ENCODE results near the gene AP5S1. TPM values are rescaled to one million over a fixed set of nuclear protein-coding genes. Genes with fewer than 3 reads are reported as not detected.
A peak's percentile ranks its signal among the peaks of the same experiment; 100 is the strongest.
"Not testable (repeated sequence)": the region's sequence is repeated elsewhere in the genome, so short reads cannot be mapped to it uniquely, and the experiment has no call there.

AP5S1 gene
- total RNA-seq, 1 donor from 2014 or later = 16.2 TPM

DNA sequence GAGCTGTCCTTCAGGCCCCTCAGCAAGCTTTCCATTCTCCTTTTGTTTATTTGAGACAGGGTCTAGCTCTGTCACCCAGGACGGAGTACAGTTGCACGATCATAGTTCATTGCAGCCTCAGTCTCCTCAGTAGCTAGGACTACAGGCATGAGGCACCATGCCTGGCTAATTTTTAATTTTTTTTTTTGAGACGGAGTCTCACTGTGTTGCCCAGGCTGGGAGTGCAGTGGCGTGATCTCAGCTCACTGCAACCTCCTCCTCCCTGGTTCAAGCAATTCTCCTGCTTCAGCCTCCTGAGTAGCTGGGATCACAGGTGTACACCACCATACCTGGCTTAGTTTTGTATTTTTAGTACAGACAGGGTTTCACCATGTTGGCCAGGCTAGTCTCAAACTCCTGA, 31.1 kb upstream of the AP5S1 start:
- not testable (repeated sequence) for DNase-seq (ENCODE audit: low spot score)

DNA sequence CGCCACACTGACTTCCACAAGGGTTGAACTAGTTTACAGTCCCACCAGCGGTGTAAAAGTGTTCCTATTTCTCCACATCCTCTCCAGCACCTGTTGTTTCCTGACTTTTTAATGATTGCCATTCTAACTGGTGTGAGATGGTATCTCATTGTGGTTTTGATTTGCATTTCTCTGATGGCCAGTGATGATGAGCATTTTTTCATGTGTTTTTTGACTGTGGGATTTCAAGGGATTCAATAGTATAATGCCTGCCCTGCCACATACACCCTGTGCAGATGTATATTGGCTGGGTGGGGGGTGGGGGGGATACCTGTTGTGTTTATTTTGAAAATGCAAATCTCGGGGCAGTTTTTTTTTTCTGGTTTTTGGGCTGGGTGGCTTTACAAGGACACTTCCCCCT, 26.2 kb upstream of the AP5S1 start:
- not testable (repeated sequence) for DNase-seq (ENCODE audit: low spot score)

DNA sequence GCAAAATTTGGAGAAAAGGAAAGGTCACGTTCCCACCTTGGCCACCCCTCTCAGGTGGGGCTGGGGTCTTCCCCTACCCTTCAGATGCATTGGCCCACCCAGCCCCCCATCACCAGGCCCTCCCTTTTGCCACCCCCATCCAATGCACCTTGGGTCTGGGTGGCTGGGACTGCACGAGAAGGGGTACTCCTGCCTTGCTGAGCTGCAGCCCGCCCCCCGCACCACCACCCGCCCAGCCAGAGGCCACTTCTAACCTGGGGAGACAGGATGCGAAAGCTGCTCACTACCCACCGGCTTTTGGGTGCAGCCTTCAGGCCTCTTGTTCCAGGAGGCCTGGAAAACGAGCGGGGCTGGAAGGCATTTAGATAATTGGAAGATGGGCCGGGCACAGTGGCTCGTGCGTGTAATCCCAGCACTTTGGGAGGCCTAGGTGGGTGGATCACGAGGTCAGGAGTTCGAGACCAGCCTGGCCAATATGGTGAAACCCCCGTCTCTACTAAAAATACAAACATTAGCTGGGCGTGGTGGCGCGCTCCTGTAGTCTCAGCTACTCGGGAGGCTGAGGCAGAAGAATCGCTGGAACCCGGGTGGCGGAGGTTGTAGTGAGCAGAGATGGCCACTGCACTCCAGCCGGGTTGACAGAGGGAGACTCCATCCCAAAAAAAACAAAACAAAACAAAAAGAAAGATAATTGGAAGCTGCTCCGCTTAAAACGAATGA, 25.5 kb upstream of the AP5S1 start:
- DNase-seq (ENCODE audit: low spot score) = no peak

DNA sequence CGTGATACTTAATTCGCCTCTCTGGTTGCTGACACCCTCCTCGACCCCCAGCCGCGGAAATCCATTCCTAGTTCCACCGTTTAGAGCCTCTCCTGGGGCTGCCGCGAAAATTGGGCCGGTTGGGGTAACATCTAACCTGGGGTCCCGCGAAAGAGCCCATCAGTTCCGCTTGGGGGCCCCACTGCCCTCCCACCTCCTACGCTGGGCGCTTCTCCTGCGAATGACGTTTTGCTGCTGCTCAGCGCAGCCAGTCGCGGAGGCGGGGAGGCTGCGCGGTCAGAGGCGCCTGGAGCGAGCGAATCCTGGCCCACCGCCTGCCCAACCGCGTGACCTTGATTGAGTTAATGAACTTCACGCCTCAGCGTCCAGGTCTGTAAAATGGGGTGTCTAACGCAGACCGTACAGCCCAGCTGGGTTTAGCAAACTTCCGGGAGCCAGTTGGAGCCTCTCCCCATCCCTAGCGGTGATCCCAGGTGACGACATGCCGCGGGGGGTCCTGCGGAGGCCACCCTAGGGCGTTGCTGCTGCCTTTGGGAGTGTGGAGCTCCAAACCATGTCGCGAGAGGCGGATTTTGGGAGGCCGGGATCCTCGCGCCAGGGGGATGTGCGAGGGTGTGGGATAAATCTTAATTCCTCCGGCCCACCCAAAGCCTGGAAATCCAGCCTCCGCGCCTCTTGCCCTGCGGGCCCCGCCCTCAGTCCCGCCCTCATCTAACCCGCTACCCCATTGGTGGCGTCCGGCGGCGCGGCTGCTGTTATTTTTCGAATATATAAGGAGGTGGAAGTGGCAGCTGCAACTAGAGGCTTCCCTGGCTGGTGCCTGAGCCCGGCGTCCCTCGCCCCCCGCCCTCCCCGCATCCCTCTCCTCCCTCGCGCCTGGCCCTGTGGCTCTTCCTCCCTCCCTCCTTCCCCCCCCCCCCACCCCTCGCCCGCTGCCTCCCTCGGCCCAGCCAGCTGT, 24.6 kb upstream of the AP5S1 start, which contains the start of gene CDC25B:
CDC25B (plus strand) TSS at position 800 of the 958 bp plus-strand sequence. CDS start 222 bp downstream, outside the sequence.
- DNase-seq (ENCODE audit: low spot score) = peak; percentile 94

GRCh38 chr20:3796477-3797225, 23.7 kb upstream of the AP5S1 start:
- no peak for DNase-seq (ENCODE audit: low spot score)

DNA sequence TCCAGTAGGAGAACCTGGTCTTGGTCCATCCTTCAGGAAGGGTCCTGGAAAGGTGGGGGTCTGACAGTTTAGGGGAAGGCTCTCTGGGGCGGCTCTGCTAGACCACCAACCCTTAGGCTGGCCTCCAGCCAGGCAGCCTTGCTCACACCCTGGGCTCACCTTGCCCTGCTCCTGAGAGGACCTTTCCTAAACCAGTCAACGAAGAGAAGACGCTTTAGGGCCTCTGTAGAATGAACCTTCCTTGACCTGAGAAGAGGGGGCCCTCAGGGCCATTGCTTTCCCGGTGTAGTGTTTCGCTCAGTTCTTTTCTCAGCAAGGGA, 23.2 kb upstream of the AP5S1 start:
- no peak for DNase-seq (ENCODE audit: low spot score)

GRCh38 chr20:3797592-3798372, 22.6 kb upstream of the AP5S1 start:
- DNase-seq (ENCODE audit: low spot score) = no peak

- DNase-seq (ENCODE audit: low spot score) = no peak
Observed at GRCh38 chr20:3798373-3798768, 22.0 kb upstream of the AP5S1 start.

DNA sequence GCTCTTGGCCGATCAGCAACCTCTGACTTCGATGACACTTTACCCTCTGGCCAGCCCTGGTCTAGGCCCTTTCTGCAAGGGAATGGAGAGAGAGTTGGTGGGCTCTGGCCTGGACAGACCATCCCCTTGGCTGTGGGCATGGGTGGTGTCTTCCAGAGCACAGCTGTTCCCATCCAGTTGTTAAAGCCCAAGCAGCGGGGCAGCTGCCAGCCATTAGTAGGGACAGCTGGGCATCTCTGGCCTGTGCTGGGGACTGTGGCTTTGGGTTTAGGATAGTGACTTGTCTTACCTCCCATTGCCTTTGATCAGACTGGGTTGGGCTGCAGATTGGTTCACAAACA, 21.5 kb upstream of the AP5S1 start:
- no peak for DNase-seq (ENCODE audit: low spot score)

DNA sequence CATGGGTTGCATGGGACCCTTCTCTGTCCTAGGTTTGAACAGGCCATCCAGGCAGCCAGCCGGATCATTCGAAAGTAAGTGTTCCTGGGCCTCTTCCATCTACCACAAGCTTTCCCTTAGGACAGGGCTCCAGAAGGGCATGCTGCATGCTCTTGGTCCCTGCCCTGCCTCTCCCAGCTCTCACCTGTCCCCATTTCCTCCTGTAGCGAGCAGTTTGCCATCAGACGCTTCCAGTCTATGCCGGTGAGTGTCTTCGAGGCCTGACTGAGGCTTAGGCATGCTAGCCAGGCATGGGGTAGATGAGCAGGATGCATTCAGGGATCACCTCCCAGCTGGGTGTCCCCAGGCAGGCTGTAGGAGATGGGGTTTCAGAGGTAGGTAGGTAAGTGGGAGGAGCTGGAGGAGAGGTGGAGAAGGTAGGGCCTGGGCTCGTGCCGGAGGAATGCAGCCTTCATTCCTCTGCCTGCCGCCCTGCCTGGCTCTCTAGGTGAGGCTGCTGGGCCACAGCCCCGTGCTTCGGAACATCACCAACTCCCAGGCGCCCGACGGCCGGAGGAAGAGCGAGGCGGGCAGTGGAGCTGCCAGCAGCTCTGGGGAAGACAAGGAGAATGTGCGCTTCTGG, 20.0 kb upstream of the AP5S1 start:
- no peak for DNase-seq (ENCODE audit: low spot score)

DNA sequence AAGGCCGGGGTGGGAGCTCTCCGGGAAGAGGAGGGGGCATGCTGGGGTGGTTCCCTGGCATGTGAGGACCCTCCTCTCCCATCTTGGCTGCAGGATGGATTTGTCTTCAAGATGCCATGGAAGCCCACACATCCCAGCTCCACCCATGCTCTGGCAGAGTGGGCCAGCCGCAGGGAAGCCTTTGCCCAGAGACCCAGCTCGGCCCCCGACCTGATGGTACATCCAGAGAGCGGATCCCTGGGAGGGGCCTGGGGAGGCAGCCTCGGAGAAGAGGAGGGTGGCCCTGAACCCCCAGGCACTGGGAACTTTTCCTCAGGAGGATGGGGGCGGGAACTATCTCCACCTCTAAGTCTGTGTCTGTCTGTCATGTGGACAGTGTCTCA, 19.5 kb upstream of the AP5S1 start:
- DNase-seq (ENCODE audit: low spot score) = no peak

DNA sequence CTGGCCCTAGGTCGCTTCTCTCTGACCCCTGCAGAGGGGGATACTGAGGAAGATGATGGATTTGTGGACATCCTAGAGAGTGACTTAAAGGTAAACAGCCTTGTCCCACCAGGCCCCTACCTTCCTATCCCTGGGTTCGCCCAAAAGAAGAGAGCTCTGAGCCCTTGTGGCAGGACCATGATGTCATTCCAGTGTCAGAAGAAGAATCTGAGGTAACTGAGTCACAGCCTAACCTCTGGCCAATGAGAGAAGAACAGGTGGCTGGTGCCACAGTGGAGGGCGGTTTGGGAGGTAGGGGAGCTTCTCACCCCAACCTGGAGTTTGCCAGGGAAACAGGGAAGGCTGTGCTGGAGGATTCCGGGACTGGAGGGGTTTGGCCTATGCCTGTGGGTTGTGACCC, 19.0 kb upstream of the AP5S1 start:
- DNase-seq (ENCODE audit: low spot score) = no peak

- DNase-seq (ENCODE audit: low spot score) = no peak
Observed at GRCh38 chr20:3801846-3802245, 18.5 kb upstream of the AP5S1 start.

DNA sequence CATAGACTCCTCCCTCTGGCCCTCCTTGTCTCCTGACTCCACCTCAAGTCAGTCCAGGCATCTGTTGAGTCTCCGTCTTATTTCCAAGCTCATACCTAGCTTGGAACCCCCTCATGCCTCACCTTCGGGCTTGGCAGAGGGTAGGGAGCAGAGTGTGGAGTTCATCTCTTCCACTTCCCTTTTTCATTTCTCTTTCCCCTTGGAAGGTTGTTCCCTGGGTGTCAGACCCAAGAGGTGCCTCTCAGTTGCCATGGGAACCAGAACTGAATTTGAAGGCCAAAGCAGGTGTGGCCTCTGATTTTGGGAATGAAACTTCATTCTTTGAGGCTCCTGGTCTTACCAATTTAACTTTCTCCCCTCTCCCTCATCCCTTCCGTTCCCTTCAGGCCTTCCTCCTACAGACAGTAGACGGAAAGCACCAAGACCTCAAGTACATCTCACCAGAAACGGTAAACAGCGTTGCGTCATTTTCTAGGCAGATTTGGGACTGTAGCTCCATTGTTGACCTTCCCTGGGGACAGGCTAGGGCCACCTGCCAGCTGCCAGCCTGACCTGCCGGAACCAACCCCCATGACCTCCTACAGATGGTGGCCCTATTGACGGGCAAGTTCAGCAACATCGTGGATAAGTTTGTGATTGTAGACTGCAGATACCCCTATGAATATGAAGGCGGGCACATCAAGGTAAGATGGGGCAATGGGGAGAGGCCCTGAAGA, 17.7 kb upstream of the AP5S1 start:
- no peak for DNase-seq (ENCODE audit: low spot score)

DNA sequence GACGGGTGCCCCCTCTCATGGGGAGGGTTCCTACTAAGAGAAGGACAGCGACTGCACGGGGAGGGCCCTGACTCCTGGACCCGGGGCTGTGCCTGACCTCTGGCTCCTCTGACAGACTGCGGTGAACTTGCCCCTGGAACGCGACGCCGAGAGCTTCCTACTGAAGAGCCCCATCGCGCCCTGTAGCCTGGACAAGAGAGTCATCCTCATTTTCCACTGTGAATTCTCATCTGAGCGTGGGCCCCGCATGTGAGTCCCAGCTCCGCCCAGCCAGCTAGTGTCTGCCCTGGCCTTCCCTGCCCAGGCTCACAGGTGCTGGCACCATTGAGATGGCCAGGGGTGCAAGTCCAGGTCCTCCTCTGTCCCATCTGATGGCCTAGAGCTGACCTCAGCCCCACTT, 17.1 kb upstream of the AP5S1 start:
- DNase-seq (ENCODE audit: low spot score) = no peak

DNA sequence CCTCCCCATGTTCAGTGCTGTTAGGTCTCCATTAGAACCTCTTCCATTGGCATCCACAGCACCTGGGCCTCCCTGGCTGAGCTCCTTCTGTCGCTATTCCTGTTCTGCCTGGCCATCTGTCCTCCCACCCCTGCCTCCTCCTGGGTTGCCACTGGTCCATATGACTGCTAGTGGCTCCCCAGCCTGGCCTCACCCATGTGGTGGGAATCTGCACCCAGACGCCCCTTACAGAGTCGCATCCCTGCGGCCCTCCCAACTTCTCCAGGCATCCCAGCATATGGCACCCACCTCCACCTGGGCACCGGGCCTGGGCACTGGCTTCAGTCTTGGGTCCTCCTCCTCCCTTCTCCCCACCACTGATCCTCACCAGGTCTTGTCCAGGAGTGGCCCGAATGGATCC, 16.5 kb upstream of the AP5S1 start:
- no peak for DNase-seq (ENCODE audit: low spot score)

- no peak for DNase-seq (ENCODE audit: low spot score)
Observed at GRCh38 chr20:3804254-3804751, 16.0 kb upstream of the AP5S1 start.

DNA sequence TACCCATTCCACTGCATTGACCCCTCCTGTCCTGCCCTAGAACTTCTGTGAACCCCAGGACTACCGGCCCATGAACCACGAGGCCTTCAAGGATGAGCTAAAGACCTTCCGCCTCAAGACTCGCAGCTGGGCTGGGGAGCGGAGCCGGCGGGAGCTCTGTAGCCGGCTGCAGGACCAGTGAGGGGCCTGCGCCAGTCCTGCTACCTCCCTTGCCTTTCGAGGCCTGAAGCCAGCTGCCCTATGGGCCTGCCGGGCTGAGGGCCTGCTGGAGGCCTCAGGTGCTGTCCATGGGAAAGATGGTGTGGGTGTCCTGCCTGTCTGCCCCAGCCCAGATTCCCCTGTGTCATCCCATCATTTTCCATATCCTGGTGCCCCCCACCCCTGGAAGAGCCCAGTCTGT, 15.6 kb upstream of the AP5S1 start:
- no peak for DNase-seq (ENCODE audit: low spot score)

DNA sequence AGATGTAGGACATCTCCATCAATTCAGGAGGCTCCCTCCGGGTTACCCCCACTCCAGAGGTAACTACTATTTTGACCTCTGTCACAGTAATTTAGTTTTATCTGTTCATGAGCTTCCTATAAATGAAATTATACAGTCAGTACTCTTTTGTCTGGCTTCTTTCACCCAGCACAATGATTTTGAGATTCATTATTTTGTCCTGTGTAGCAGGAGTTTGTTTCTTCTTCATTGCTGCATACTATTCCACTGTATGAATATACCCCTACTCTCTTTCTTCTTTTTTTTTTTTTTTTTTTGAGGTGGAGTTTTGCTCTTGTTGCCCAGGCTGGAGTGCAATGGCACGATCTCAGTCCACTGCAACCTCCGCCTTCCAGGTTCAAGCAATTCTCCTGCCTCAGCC, 11.8 kb upstream of the AP5S1 start:
- DNase-seq (ENCODE audit: low spot score) = no peak

Data from mucosa of gallbladder (tissue), 1 donor.